HG03045 (cell line): ENCODE data around the gene MEGF6.

Source experiments
- ATAC-seq: cut with Tn5 transposase; IDR thresholded peaks from one replicate; pipeline ENCODE4 v1.9.1; 2021; ENCODE audit warnings: mild to moderate bottlenecking, moderate library complexity; ENCODE audit not compliant: unreplicated experiment

Gene MEGF6

GRCh38 chr1:3541465-3541864 lies 69.8 kb downstream of the MEGF6 start:
- ATAC-seq = no peak

DNA sequence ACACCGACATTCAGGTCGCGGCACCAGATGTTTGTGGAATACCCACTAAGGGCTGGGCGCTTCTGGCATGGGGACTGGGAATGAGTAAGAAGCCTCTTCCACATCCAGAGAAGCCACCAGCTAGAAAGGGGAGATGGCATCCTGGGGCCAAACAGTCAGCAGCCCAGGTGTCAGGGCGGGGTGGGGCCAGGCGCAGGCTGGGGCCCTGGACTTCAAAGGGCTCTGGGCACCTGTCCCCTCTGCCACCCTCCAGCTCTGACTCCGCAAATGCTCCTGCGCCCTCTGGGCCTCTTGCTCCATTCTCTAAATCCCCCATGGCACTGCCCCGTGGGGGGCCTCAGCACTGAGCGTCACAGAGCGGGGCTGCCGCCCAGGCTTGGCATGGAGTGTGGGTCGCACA lies 70.4 kb downstream of the MEGF6 start:
- no peak for ATAC-seq

GRCh38 chr1:3539707-3540425 lies 71.4 kb downstream of the MEGF6 start:
- ATAC-seq = no peak

- no peak for ATAC-seq
These were observed 73.9 kb downstream of the MEGF6 start for GRCh38 chr1:3537359-3537758.

DNA sequence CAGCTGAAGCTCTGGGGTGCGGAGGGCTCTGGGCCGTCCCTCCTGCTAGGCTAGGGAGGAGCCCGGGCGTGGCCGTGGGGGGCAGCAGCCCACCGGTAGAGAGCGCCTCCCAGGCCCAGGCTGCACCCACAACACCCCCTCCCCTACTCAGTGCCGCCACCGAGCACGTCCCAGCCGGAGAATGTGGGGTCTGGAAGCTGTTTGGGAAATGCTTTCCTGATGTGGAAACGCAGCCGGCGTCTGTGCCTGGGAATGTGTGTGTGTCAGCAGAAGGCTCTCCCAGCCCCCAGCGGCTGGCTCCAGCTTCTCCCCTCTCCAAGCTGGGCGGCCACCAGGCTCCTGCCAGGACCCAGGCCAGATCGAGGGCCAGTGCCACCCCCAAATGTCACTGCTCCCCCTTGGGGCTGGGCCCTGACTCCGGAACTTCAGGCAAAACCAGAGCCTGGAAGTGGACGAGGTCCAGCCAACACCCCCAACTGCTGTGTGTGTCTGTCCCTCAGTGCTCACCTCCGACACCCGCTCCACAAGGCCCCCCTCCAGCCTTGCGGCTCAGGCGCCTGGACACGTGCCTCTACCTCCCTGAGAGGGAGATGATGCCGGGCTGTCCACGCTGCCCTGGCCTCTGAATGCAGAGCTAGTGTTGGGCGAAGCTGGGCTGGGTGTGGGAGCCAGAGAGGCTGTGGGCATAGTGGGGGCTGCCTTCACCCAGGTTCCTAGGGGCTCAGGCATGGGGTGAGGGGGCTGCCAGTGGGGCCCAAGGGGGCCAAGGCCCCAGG lies 74.7 kb downstream of the MEGF6 start:
- no peak for ATAC-seq

DNA sequence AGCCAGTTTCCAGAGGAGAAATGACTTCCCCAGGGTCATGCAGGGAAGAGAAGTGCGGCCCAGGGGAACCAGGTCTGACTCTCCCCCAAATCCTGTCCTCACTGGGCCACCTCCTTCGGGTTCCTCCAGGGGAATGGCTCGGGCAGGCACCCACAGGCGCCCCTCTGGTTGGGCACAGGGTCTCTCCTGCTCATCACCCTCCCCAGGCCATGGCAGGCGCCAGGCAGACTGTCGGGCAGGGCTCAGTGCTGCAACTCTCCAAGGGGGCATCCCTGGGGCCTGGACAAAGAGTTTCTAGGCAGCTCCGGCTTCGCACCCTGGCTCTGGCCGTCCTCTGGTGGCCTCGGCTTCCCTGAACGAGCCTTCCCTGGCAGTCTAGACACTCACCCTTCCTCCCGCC lies 75.6 kb downstream of the MEGF6 start:
- no peak for ATAC-seq

DNA sequence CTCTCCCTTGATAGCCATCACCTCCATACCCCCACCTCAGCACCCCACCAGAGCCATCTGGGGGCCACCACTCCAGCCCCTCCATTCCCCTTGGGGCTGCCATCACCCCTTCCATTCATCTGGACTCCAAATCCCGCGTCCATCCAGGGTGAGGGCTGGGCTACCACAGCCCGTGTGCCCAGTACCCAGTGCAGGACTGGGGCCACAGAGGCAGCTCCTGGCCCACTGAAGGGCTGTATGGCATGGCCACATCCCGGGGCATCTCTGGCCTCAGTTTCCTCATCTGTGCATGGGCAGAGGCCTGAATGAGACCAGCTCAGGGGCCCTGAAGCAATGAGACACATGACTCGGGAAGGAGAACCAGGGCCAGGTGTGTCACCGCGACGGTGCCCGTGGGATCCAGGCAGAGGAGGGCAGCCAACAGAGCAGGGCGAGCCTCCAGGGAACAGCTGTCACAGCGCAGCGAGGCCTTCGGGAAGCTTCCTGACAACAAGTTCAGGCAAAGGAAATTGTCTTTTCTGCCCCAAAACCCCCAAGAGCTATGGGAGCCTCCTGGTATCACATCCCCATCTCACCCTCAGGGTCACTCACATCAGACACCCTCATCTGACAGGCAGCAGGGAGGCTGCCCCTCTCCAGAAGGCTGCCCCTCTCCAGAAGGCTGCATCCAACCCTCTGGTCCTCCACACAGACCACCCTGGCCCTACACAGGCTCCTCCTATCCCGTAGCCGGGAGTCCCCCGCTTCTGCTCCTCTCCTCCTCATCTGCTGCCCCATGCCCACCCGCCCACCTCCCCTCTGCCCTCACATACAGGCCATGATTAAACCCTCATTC lies 76.3 kb downstream of the MEGF6 start:
- ATAC-seq = no peak

DNA sequence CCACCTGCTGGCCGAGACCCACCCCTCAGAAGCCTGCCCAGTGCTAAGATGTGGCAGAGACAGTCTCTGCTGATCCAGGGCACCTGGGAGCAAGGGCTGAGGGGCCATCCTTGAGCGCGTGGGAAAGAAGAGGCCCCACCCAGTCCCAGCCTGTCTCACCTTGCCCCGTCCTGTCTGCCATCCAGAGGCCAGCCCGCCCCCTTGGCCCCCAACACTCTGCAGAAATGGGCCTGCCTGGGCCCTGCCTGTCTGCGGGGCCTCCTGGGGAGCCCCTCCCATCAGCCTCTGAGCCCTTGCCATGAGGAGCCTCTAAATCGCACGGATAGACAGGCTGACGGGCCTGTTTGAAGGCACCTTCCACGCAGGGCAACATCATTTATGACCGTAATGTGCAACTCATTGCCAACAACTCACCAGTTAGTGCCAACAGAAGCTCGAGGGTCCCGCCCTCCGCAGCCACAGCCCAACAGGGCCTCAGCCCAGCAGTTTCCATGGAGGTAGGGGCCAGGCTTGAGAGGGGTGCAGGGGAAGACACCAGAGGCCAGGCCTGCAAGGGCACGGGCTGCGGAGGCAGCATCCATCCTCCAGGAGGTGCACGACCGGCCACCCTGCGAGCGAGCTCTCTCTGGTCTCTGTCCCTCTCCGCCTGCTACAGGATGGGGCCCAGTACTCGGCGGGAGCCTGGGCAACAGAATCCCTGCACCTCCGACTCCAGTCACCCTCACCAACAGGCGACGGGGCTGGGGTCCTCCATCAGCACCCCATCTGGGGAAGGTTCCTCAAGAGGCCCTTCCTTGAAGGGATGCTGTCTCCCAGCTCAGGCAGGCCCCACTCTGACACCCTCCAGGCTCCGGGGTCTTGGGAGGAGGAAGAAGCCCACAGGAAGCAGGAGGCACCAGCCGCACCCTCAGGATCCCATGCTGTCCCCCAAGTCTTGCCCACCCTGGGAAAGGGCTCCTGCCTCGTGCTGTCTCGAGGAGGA lies 78.0 kb downstream of the MEGF6 start:
- no peak for ATAC-seq

DNA sequence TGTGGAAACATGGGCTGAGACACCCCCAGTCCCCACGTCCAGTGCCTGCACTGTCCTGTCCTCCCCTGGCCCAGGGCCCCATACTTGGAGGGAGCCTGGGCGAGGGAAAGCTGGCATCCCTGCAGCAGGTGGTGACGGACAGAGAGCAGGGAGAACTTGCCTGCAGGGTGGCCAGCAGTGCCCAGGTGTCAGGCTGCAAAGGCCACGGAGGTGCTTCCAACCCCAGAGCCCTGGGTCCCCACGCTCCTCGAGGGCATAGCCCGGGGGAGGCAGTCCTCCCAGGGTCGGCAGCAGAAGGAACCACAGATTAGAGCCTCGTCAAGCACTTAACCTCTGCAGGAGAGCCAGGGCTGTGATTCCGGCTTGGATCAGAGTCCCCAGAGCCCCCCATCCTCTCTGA lies 79.4 kb downstream of the MEGF6 start:
- no peak for ATAC-seq

- no peak for ATAC-seq
These were observed 80.1 kb downstream of the MEGF6 start for GRCh38 chr1:3530926-3531818.

- ATAC-seq = no peak
These were observed 81.0 kb downstream of the MEGF6 start for GRCh38 chr1:3530086-3530925.

DNA sequence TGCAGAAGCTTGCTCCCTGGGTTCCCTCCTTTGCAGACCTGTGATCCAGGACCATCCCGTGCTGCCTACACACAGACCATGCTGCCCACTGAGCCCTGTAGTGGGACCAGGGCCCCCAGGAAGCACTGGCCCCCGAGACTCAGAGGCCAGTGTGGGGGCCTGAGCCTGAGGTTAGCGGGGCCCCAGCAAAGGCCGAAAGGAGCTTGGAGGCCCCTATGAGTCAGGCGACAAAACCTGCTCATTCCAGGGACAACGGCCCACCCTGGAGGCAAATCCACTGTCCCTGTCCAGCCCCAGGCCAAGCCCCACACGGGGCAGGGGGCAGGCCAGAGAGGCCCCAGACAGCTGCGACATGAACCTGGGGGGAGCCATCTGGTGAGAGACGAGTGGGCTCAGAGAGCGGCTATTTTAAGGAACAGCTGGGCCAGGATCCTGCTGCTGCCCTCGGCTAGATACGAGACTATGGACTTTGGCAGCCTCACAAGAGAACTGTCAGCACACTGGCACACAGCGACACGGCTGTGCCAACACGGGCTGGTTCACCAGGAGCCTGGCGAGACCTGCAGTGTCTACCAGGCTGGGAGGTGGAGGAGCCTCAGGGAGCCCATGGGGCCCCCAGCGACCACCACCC lies 82.1 kb downstream of the MEGF6 start:
- ATAC-seq = no peak

DNA sequence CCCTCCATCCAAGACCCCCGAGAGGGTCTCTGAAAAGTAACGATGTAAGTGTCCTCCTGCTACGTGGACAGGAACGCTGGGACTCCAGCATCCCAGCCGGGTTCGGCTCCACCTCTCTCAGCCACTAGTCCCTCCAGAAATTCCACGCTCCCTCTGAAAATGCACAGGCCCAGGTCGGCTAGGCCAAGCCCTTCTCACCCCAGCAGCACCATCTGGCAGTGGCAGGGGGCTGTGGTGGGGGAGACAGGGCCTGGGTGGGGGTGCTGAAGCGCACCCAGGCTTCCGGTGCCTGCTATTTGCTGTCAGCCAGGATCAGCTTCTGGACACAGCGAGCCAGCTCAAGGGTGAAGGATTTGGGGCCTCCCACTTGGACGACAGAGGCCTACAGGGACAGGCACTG lies 83.5 kb downstream of the MEGF6 start:
- ATAC-seq = no peak

DNA sequence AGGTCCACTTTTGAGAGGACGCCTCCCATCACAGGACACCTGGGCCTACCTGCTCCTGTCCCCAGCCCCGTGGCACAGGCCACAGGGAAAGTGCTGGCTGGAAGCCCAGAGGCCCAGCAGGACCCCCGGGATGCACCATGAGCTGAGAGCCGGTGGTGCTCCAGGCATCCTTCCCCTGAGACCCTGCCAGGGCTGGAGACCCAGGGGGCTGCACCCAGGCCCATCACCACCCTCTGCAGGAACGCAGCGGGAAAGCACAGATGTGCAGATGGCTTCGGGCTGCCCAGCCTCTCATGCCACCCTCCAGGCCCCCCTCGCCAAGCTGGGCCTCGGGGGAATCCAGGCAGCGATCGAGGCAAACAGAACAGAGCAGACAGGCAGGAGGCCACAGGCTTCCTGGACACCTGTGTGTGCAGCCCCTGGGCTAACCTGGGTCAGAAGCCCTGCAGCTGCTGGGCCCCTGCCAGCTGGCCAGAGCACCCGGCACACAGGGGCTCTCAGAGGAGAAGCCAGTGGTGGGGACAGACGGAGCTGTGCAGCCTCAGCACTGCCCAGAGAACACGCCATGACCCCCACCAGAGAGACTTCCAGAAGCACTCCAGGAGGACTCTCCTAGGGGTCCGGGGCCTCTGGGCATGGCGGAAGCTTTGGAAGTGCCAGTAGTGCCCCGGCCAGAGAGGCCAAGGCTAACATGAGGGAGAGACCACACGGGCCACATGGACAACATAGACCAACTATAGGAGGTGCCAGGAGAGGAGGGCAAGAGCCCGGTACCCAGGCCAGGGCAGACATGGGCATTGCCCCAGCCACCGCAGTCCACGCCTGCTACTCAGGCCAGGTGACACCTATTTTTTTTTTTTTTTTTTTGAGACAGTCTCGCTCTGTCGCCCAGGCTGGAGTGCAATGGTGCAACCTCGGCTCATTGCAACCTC lies 85.5 kb downstream of the MEGF6 start:
- ATAC-seq = no peak

DNA sequence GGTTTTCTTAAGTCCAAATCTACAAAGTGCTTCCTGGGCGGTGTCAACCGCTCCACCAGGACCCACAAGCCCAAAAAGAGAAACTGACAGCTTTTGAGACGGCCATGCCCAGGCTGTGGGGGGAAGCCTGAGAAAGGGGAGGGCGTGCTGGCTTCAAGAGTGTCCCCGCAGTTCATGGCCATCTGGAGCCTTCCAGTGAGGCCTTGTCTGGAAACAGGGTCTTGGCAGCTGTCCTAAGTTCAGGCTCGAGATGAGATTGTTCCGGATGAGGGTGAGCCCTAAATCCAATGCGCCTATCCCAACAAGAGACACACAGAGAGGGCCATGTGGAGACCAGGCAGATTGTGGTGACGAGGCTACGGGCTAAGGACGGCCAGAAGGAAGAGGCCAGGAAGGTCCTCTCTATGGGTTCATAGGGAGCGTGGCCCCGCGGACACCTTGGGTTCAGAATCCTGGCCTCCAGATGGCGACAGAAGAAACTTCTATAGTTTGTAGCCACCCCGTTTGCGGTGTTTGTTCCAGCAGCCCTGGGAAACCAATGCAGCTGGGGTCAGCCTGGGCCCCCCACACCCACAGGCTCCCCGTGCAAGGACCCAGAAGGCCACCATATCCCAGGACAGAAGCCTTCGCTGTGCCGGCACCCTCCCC lies 86.6 kb downstream of the MEGF6 start:
- no peak for ATAC-seq

DNA sequence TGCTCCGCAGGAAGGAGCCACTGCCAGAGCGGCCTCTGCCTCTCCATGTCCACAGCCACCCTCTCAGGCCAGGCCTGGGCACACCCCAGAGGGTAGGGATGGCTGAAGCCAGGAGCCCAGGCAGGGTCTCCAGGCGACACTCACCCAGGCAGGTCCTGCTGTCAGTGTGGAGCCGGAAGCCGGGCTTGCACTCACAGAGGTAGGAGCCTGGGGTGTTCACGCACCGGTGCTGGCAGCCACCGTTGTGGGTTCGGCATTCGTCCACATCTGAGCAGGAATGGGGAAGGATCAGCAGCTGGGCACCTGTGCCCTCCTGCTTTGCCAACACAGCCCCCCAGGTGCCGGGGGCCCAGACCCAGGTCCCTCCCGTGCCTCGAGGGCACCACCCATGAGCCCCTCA lies 87.3 kb downstream of the MEGF6 start:
- no peak for ATAC-seq
